Measurements from ENCODE around the gene IQSEC1.
A peak's percentile ranks its signal among the peaks of the same experiment; 100 is the strongest.

IQSEC1 gene

GRCh38 chr3:13007251-13007941 lies 65.8 kb downstream of the IQSEC1 start:
- Histone ChIP-seq H3K4me1 (ENCODE audit: control insufficient read depth in 1 of 2, insufficient read depth in 2 of 2, low read length in 2 of 2) (peaks cover 5 to 12% of the 10 kb centered on the region in 2 donors), H3K27ac (ENCODE audit: low read length) (no peak overlapping the region), H3K36me3 (ENCODE audit: control insufficient read depth in 1 of 2, insufficient read depth in 2 of 2, low read length in 2 of 2) (no peaks in the 10 kb centered on the region), H3K27me3 (ENCODE audit: low read depth, low read length) (no peaks in the 10 kb centered on the region), H3K4me3 (ENCODE audit: low read depth in 1 of 2, low read length in 2 of 2) (no peak overlapping the region), H3K9me3 (ENCODE audit: control insufficient read depth in 1 of 2, low read length in 2 of 2) (no peaks in the 10 kb centered on the region)

GRCh38 chr3:13006216-13006990 lies 66.8 kb downstream of the IQSEC1 start:
- H3K27me3 ChIP-seq (ENCODE audit: low read depth, low read length), result no peaks in the 10 kb centered on the region
- no peak overlapping the region for H3K4me3 ChIP-seq (ENCODE audit: low read depth in 1 of 2, low read length in 2 of 2)
- H3K27ac ChIP-seq (ENCODE audit: low read length), result no peak overlapping the region
- no peaks in the 10 kb centered on the region for H3K9me3 ChIP-seq (ENCODE audit: control insufficient read depth in 1 of 2, low read length in 2 of 2)
- H3K36me3 ChIP-seq (ENCODE audit: control insufficient read depth in 1 of 2, insufficient read depth in 2 of 2, low read length in 2 of 2), result no peaks in the 10 kb centered on the region
- H3K4me1 ChIP-seq (ENCODE audit: control insufficient read depth in 1 of 2, insufficient read depth in 2 of 2, low read length in 2 of 2), result peaks cover 5 to 7% of the 10 kb centered on the region in 2 donors

GRCh38 chr3:13005301-13005700 lies 67.9 kb downstream of the IQSEC1 start:
- H3K4me3 ChIP-seq (ENCODE audit: low read depth in 1 of 2, low read length in 2 of 2), result no peak overlapping the region
- no peaks in the 10 kb centered on the region for H3K9me3 ChIP-seq (ENCODE audit: control insufficient read depth in 1 of 2, low read length in 2 of 2)
- no peak overlapping the region for H3K27ac ChIP-seq (ENCODE audit: low read length)
- peaks cover 5 to 7% of the 10 kb centered on the region in 2 donors for H3K4me1 ChIP-seq (ENCODE audit: control insufficient read depth in 1 of 2, insufficient read depth in 2 of 2, low read length in 2 of 2)
- H3K27me3 ChIP-seq (ENCODE audit: low read depth, low read length), result no peaks in the 10 kb centered on the region
- no peaks in the 10 kb centered on the region for H3K36me3 ChIP-seq (ENCODE audit: control insufficient read depth in 1 of 2, insufficient read depth in 2 of 2, low read length in 2 of 2)

- no peak overlapping the region for H3K27ac ChIP-seq (ENCODE audit: low read length)
- peaks cover 5 to 7% of the 10 kb centered on the region in 2 donors for H3K4me1 ChIP-seq (ENCODE audit: control insufficient read depth in 1 of 2, insufficient read depth in 2 of 2, low read length in 2 of 2)
- no peak overlapping the region for H3K4me3 ChIP-seq (ENCODE audit: low read depth in 1 of 2, low read length in 2 of 2)
- H3K27me3 ChIP-seq (ENCODE audit: low read depth, low read length), result no peaks in the 10 kb centered on the region
- no peaks in the 10 kb centered on the region for H3K36me3 ChIP-seq (ENCODE audit: control insufficient read depth in 1 of 2, insufficient read depth in 2 of 2, low read length in 2 of 2)
- H3K9me3 ChIP-seq (ENCODE audit: control insufficient read depth in 1 of 2, low read length in 2 of 2), result no peaks in the 10 kb centered on the region
Measured at GRCh38 chr3:13004376-13004775, 68.9 kb downstream of the IQSEC1 start.

GRCh38 chr3:13003608-13004007 lies 69.6 kb downstream of the IQSEC1 start:
- peaks cover 1 to 7% of the 10 kb centered on the region in 2 donors for H3K4me1 ChIP-seq (ENCODE audit: control insufficient read depth in 1 of 2, insufficient read depth in 2 of 2, low read length in 2 of 2)
- no peak overlapping the region for H3K27ac ChIP-seq (ENCODE audit: low read length)

GRCh38 chr3:13002398-13003124 lies 70.7 kb downstream of the IQSEC1 start:
- Histone ChIP-seq H3K27me3 (ENCODE audit: low read depth, low read length) (no peaks in the 10 kb centered on the region), H3K27ac (ENCODE audit: low read length) (no peak overlapping the region), H3K36me3 (ENCODE audit: control insufficient read depth in 1 of 2, insufficient read depth in 2 of 2, low read length in 2 of 2) (no peaks in the 10 kb centered on the region), H3K9me3 (ENCODE audit: control insufficient read depth in 1 of 2, low read length in 2 of 2) (no peaks in the 10 kb centered on the region), H3K4me1 (ENCODE audit: control insufficient read depth in 1 of 2, insufficient read depth in 2 of 2, low read length in 2 of 2) (peaks cover 0 to 3% of the 10 kb centered on the region in 2 donors), H3K4me3 (ENCODE audit: low read depth in 1 of 2, low read length in 2 of 2) (no peak overlapping the region)

More at GRCh38 chr3:13003608-13004007, 69.6 kb downstream of the IQSEC1 start:
- Histone ChIP-seq H3K9me3 (ENCODE audit: control insufficient read depth in 1 of 2, low read length in 2 of 2) (no peaks in the 10 kb centered on the region), H3K36me3 (ENCODE audit: control insufficient read depth in 1 of 2, insufficient read depth in 2 of 2, low read length in 2 of 2) (no peaks in the 10 kb centered on the region), H3K27me3 (ENCODE audit: low read depth, low read length) (no peaks in the 10 kb centered on the region), H3K4me3 (ENCODE audit: low read depth in 1 of 2, low read length in 2 of 2) (no peak overlapping the region)

GRCh38 chr3:12999147-13000140 lies 73.8 kb downstream of the IQSEC1 start:
- peaks cover 0 to 14% of the 10 kb centered on the region in 2 donors for H3K4me1 ChIP-seq (ENCODE audit: control insufficient read depth in 1 of 2, insufficient read depth in 2 of 2, low read length in 2 of 2)
- H3K27ac ChIP-seq (ENCODE audit: low read length), result peak overlapping the region; percentile 26
- no peaks in the 10 kb centered on the region for H3K9me3 ChIP-seq (ENCODE audit: control insufficient read depth in 1 of 2, low read length in 2 of 2)
- no peaks in the 10 kb centered on the region for H3K27me3 ChIP-seq (ENCODE audit: low read depth, low read length)
- no peaks in the 10 kb centered on the region for H3K36me3 ChIP-seq (ENCODE audit: control insufficient read depth in 1 of 2, insufficient read depth in 2 of 2, low read length in 2 of 2)
- H3K4me3 ChIP-seq (ENCODE audit: low read depth in 1 of 2, low read length in 2 of 2), result peak overlapping the region in 1 of 2 donors; percentile 21

GRCh38 chr3:12998648-12999047 lies 74.6 kb downstream of the IQSEC1 start:
- Histone ChIP-seq H3K27ac (ENCODE audit: low read length) (peak overlapping the region; percentile 26), H3K4me3 (ENCODE audit: low read depth in 1 of 2, low read length in 2 of 2) (no peak overlapping the region), H3K27me3 (ENCODE audit: low read depth, low read length) (no peaks in the 10 kb centered on the region), H3K36me3 (ENCODE audit: control insufficient read depth in 1 of 2, insufficient read depth in 2 of 2, low read length in 2 of 2) (no peaks in the 10 kb centered on the region), H3K9me3 (ENCODE audit: control insufficient read depth in 1 of 2, low read length in 2 of 2) (no peaks in the 10 kb centered on the region), H3K4me1 (ENCODE audit: control insufficient read depth in 1 of 2, insufficient read depth in 2 of 2, low read length in 2 of 2) (peaks cover 0 to 14% of the 10 kb centered on the region in 2 donors)

GRCh38 chr3:12997387-12997786 lies 75.8 kb downstream of the IQSEC1 start:
- H3K9me3 ChIP-seq (ENCODE audit: control insufficient read depth in 1 of 2, low read length in 2 of 2), result no peaks in the 10 kb centered on the region
- H3K27me3 ChIP-seq (ENCODE audit: low read depth, low read length), result no peaks in the 10 kb centered on the region
- no peaks in the 10 kb centered on the region for H3K36me3 ChIP-seq (ENCODE audit: control insufficient read depth in 1 of 2, insufficient read depth in 2 of 2, low read length in 2 of 2)
- H3K4me1 ChIP-seq (ENCODE audit: control insufficient read depth in 1 of 2, insufficient read depth in 2 of 2, low read length in 2 of 2), result peaks cover 0 to 22% of the 10 kb centered on the region in 2 donors
- H3K4me3 ChIP-seq (ENCODE audit: low read depth in 1 of 2, low read length in 2 of 2), result no peak overlapping the region
- H3K27ac ChIP-seq (ENCODE audit: low read length), result no peak overlapping the region

GRCh38 chr3:12996181-12996506 lies 77.1 kb downstream of the IQSEC1 start:
- no peaks in the 10 kb centered on the region for H3K36me3 ChIP-seq (ENCODE audit: control insufficient read depth in 1 of 2, insufficient read depth in 2 of 2, low read length in 2 of 2)
- H3K27me3 ChIP-seq (ENCODE audit: low read depth, low read length), result no peaks in the 10 kb centered on the region
- H3K9me3 ChIP-seq (ENCODE audit: control insufficient read depth in 1 of 2, low read length in 2 of 2), result no peaks in the 10 kb centered on the region
- H3K4me1 ChIP-seq (ENCODE audit: control insufficient read depth in 1 of 2, insufficient read depth in 2 of 2, low read length in 2 of 2), result peaks cover 0 to 26% of the 10 kb centered on the region in 2 donors
- H3K4me3 ChIP-seq (ENCODE audit: low read depth in 1 of 2, low read length in 2 of 2), result no peak overlapping the region
- no peak overlapping the region for H3K27ac ChIP-seq (ENCODE audit: low read length)
